Lung (tissue), 12 donors: ENCODE results near the gene IGSF21. TPM values are rescaled to one million over a fixed set of nuclear protein-coding genes. Genes with fewer than 3 reads are reported as not detected.

ENCODE experiments used
- ATAC-seq: fragments of 200-7000 bp; cut with Tn5 transposase; one replicate; pipeline ENCODE4 v1.9.1; 2020; ENCODE audit warnings: moderate number of reproducible peaks; ENCODE audit not compliant: insufficient read depth, low FRiP score
- DNase-seq, 3 donors: peaks; one replicate each; pipeline ENCODE4 v3.0.0-alpha.2; 2013 to 2017
- H3K27ac ChIP-seq, 2 donors: one replicate each; pipeline ENCODE4 v1.5.1; 2013; ENCODE audit warnings: mild to moderate bottlenecking in 2 of 2, moderate library complexity in 2 of 2, control low read depth in 1 of 2, inconsistent platforms in 1 of 2, low read depth in 1 of 2, low read length in 1 of 2
- H3K27me3 ChIP-seq, 3 donors: one replicate each; pipeline ENCODE4 v1.5.1; 2013; ENCODE audit warnings: low read length in 2 of 3; ENCODE audit not compliant: control insufficient read depth in 3 of 3, insufficient read depth in 3 of 3
- H3K36me3 ChIP-seq, 4 donors: one replicate each; pipeline ENCODE4 v1.5.1; 2013; ENCODE audit warnings: low read length in 4 of 4, mild to moderate bottlenecking in 1 of 4, moderate library complexity in 1 of 4; ENCODE audit not compliant: control insufficient read depth in 4 of 4, insufficient read depth in 4 of 4
- H3K4me1 ChIP-seq, 5 donors: one replicate each; pipeline ENCODE4 v1.5.1; 2013; ENCODE audit warnings: low read length in 5 of 5, mild to moderate bottlenecking in 2 of 5, moderate library complexity in 1 of 5; ENCODE audit not compliant: control insufficient read depth in 5 of 5, insufficient read depth in 5 of 5
- H3K4me3 ChIP-seq: one replicate; pipeline ENCODE4 v1.5.1; 2013; ENCODE audit warnings: mild to moderate bottlenecking, control low read depth, moderate library complexity
- H3K9ac ChIP-seq, 2 donors: one replicate each; pipeline ENCODE4 v1.5.1; 2013; ENCODE audit warnings: low read length in 2 of 2, control low read depth in 1 of 2; ENCODE audit not compliant: insufficient read depth in 1 of 2
- H3K9me3 ChIP-seq, 4 donors: one replicate each; pipeline ENCODE4 v1.5.1; 2013; ENCODE audit warnings: low read length in 3 of 4, mild to moderate bottlenecking in 1 of 4, moderate library complexity in 1 of 4; ENCODE audit not compliant: control insufficient read depth in 4 of 4, insufficient read depth in 3 of 4
- WGBS, 2 donors: extraction: QIAGEN DNeasy Blood & Tissue Kit; methylation state at CpG; one replicate each; pipeline ENCODE4 v1.1.7; 2013; 5-methylcytosine and 5-hydroxymethylcytosine counted together
- polyA plus RNA-seq, 2 donors: library from polyadenylated mRNA; stranded (reverse); fragments of 200-250 nt; gene quantifications; one replicate each; pipeline ENCODE4 v1.2.1, GENCODE V29; 2013
- total RNA-seq, 2 donors: library from RNA; depleted of rRNA in 1 of 2; stranded (reverse); fragments of >200 nt in 1 of 2; gene quantifications; one replicate each; pipeline ENCODE4 v1.2.1, GENCODE V29; 2014 to 2021
- TF ChIP-seq, protein P1 (sequence below): IDR thresholded peaks from 2 replicates; pipeline ENCODE4 v1.5.1; 2012; ENCODE audit warnings: mild to moderate bottlenecking; ENCODE audit errors: control extremely low read depth, extremely low read depth
- donor health status: control.
- donor health status: control.
- donor health status: Bipolar disorder and iron deficiency.
- donor health status: healthy.
- donor health status: DM: yes; HTN: yes; CAD: no.

The IGSF21 gene
- total and polyA plus RNA-seq, 4 donors, result 0.18 to 2.6 (median 0.62) TPM

DNA sequence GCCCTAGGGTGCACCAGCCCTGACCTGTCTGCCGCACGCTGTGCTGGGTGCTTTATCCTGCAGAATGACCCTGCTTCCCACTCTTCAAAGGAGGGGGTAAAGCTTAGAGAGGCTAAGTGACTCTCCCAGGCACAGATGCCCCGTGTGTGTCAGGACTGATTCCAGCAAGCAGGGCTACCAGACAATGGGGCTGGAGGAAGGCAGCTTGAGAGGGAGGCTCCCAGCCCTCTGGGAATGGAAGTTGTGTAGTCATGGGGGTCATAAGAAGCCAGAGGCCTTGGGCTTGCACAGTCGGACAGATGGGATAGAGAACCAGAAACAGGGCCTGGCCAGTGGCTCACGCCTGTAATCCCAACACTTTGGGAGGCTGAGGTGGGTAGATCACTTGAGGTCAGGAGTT is 279.0 kb downstream of the IGSF21 start:
- Histone ChIP-seq H3K27me3 (peaks cover 0 to 3% (median 0%) of the 10 kb centered on the region in 3 donors), H3K4me3 (no peak overlapping the region), H3K4me1 (peaks cover 0 to 12% (median 3%) of the 10 kb centered on the region in 5 donors), H3K27ac (no peak overlapping the region), H3K36me3 (no peaks in the 10 kb centered on the region), H3K9ac (no peak overlapping the region), H3K9me3 (no peaks in the 10 kb centered on the region)
- no peak for ATAC-seq
- TF ChIP-seq, protein P1, sequence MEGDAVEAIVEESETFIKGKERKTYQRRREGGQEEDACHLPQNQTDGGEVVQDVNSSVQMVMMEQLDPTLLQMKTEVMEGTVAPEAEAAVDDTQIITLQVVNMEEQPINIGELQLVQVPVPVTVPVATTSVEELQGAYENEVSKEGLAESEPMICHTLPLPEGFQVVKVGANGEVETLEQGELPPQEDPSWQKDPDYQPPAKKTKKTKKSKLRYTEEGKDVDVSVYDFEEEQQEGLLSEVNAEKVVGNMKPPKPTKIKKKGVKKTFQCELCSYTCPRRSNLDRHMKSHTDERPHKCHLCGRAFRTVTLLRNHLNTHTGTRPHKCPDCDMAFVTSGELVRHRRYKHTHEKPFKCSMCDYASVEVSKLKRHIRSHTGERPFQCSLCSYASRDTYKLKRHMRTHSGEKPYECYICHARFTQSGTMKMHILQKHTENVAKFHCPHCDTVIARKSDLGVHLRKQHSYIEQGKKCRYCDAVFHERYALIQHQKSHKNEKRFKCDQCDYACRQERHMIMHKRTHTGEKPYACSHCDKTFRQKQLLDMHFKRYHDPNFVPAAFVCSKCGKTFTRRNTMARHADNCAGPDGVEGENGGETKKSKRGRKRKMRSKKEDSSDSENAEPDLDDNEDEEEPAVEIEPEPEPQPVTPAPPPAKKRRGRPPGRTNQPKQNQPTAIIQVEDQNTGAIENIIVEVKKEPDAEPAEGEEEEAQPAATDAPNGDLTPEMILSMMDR, result no peak
- WGBS, 2 donors, result 86 to 92% methylated on average over 5 of the region's 5 CpGs
- no peak for DNase-seq

DNA sequence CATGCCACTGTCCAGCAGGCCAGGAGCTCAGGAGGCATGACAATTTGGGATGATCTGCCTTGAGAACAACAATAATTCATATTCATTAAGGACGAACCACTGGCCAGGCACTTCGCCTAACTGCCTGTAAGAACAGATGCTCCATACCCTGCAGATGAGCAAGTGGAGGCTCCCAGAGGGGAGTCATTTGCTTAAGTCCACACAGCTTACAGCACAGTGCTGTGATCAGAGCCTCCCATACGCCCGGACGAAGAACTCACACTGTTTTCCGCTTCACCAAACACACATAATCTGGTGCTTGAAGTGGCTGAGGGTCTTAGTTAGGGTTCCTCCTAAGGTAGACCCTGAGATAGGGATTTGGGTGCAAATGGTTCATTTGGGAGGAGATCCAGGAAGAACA is 279.7 kb downstream of the IGSF21 start:
- WGBS, 2 donors, result 84 to 90% methylated on average over 6 of the region's 6 CpGs
- no peak overlapping the region for H3K4me3 ChIP-seq
- no peak for DNase-seq

DNA sequence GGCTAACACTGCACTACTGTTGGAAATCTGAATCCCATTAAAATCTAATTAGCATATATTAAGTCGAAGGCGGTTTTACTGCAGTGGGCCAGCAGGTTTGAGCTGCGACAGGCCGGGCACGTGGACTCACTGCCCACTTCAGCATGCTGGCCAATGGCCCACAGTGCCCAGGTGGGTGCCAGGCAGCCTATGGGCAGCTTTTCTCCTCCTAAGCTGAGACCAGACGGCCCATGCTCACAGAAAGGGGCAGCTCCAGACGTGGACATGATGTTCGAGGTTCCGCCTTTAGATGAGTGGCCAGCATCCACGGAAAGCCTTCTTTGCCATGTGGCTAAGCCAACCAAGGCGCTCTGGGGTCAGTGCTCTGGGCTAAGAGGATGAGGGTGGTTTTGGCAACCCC is 283.4 kb downstream of the IGSF21 start:
- no peaks in the 10 kb centered on the region for H3K36me3 ChIP-seq
- H3K27me3 ChIP-seq, result no peaks in the 10 kb centered on the region
- H3K4me3 ChIP-seq, result no peak overlapping the region
- TF ChIP-seq, protein P1, result no peak
- no peak overlapping the region for H3K9ac ChIP-seq
- ATAC-seq, result no peak
- 82 to 86% methylated on average over 11 of the region's 11 CpGs for WGBS, 2 donors
- no peak for DNase-seq
- H3K9me3 ChIP-seq, result no peaks in the 10 kb centered on the region
- no peaks in the 10 kb centered on the region for H3K4me1 ChIP-seq
- H3K27ac ChIP-seq, result no peak overlapping the region

More for the DNA sequence above, 279.7 kb downstream of the IGSF21 start:
- Histone ChIP-seq H3K27me3 (peaks cover 0 to 3% (median 0%) of the 10 kb centered on the region in 3 donors), H3K4me1 (peaks cover 0 to 12% (median 3%) of the 10 kb centered on the region in 5 donors), H3K36me3 (no peaks in the 10 kb centered on the region), H3K27ac (no peak overlapping the region), H3K9me3 (no peaks in the 10 kb centered on the region), H3K9ac (no peak overlapping the region)
- ATAC-seq, result no peak
- TF ChIP-seq, protein P1, result no peak

DNA sequence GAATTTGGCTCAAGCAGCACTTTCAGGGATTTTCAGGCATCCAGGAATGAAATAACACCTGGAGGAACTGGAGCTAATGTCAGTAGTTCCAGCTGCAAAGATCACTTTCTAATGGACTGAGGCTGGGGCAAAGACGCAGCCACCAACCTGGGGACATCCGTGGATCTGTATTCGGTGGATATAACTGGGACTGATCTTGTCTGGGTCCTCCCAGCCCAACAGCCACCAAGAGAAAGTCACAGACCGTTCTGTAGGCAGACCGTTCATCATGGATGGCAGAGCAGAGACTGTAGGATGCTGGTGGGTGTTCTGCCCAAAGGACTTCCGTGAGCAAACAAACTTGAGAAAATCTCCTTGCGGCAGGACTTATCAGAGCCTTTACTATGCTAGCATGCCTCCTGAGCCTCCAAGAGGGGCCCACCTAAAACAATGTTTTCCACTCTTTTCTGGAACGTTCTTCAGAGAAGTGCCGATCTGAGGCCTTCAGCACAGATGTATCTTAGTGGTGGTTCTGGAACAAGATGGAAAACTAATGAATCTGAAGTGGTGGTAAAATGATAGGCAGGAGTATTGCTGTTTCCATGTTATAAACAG is 287.1 kb downstream of the IGSF21 start:
- H3K9ac ChIP-seq, result no peak overlapping the region
- no peak overlapping the region for H3K4me3 ChIP-seq
- no peaks in the 10 kb centered on the region for H3K36me3 ChIP-seq
- no peak overlapping the region for H3K27ac ChIP-seq
- ATAC-seq, result no peak
- H3K4me1 ChIP-seq, result no peaks in the 10 kb centered on the region
- no peak for DNase-seq
- no peaks in the 10 kb centered on the region for H3K27me3 ChIP-seq
- no peaks in the 10 kb centered on the region for H3K9me3 ChIP-seq
- WGBS, 2 donors, result 89 to 92% methylated on average over 9 of the region's 9 CpGs
- TF ChIP-seq, protein P1, result no peak
